Upper lobe of right lung (tissue), 1 donor: Measurements from ENCODE around the gene WWOX. TPM values are rescaled to one million over a fixed set of nuclear protein-coding genes. Genes with fewer than 3 reads are reported as not detected.

ENCODE experiments used
- ATAC-seq: fragments of 200-7000 bp; cut with Tn5 transposase; one replicate; pipeline ENCODE4 v1.9.1; 2020; ENCODE audit warnings: mild to moderate bottlenecking, moderate library complexity
- DNase-seq: peaks from one replicate; pipeline ENCODE4 v3.0.0-alpha.2; 2020
- H3K27ac ChIP-seq: fragments of 200-600 bp; one replicate; pipeline ENCODE4 v1.8.0; 2022
- H3K27me3 ChIP-seq: fragments of 200-600 bp; one replicate; pipeline ENCODE4 v1.8.0; 2022; ENCODE audit warnings: mild to moderate bottlenecking
- H3K36me3 ChIP-seq: fragments of 200-600 bp; one replicate; pipeline ENCODE4 v1.8.0; 2022
- H3K4me1 ChIP-seq: fragments of 200-600 bp; one replicate; pipeline ENCODE4 v1.8.0; 2022
- H3K4me3 ChIP-seq: fragments of 200-600 bp; one replicate; pipeline ENCODE4 v1.8.0; 2022; ENCODE audit warnings: mild to moderate bottlenecking
- H3K9me3 ChIP-seq: fragments of 200-600 bp; one replicate; pipeline ENCODE4 v1.8.0; 2022
- CTCF ChIP-seq: fragments of 200-600 bp; IDR thresholded peaks from one replicate; pipeline ENCODE4 v1.8.0; 2022; ENCODE audit warnings: antibody characterized with exemption
- intact Hi-C: fragments of 100-400 bp; cut with DNase I; formaldehyde crosslinking; loops from one replicate; pipeline ENCODE4 v1.11.0; 2022
- total RNA-seq: library from RNA; stranded (reverse); fragmentation: NEBNext Ultra II Directional; extraction: Animal tissue kit (Norgen Biotek cat#: 25700); gene quantifications from one replicate; pipeline ENCODE4 v1.2.1, GENCODE V29; 2021
- donor health status: DM: no; HTN: yes; CAD: no; lungs with severe emphysema.

WWOX gene
- total RNA-seq, 1 donor from 2014 or later = 17.0 TPM

- intact Hi-C loops = no loop called here
- Histone ChIP-seq H3K27me3 (no peaks in the 10 kb centered on the region), H3K4me1 (no peaks in the 10 kb centered on the region), H3K9me3 (no peaks in the 10 kb centered on the region), H3K27ac (no peak overlapping the region), H3K36me3 (no peaks in the 10 kb centered on the region), H3K4me3 (no peak overlapping the region)
- TF ChIP-seq CTCF = no peak
- no peak for ATAC-seq
- DNase-seq = no peak
Observed at GRCh38 chr16:78794581-78795250, 695.3 kb downstream of the WWOX start.

- no peak for TF ChIP-seq CTCF
- no peak for ATAC-seq
Observed at GRCh38 chr16:78795433-78795832, 696.0 kb downstream of the WWOX start.

GRCh38 chr16:78796221-78796866 is 696.9 kb downstream of the WWOX start:
- TF ChIP-seq CTCF = no peak
- no peak for DNase-seq
- peak; percentile 68 for ATAC-seq
- H3K4me1 ChIP-seq = no peaks in the 10 kb centered on the region
- intact Hi-C loops = no loop called here
- no peaks in the 10 kb centered on the region for H3K36me3 ChIP-seq
- H3K27ac ChIP-seq = no peak overlapping the region
- H3K27me3 ChIP-seq = no peaks in the 10 kb centered on the region
- no peaks in the 10 kb centered on the region for H3K9me3 ChIP-seq
- H3K4me3 ChIP-seq = no peak overlapping the region

More at GRCh38 chr16:78795433-78795832, 696.0 kb downstream of the WWOX start:
- H3K27me3 ChIP-seq = no peaks in the 10 kb centered on the region
- H3K27ac ChIP-seq = no peak overlapping the region
- H3K36me3 ChIP-seq = no peaks in the 10 kb centered on the region
- DNase-seq = no peak
- H3K4me3 ChIP-seq = no peak overlapping the region
- no peaks in the 10 kb centered on the region for H3K9me3 ChIP-seq
- intact Hi-C loops = no loop called here
- H3K4me1 ChIP-seq = no peaks in the 10 kb centered on the region

GRCh38 chr16:78799429-78799828 is 700.0 kb downstream of the WWOX start:
- intact Hi-C loops = no loop called here
- no peaks in the 10 kb centered on the region for H3K9me3 ChIP-seq
- DNase-seq (no peak), ATAC-seq (no peak)
- H3K27ac ChIP-seq = no peak overlapping the region
- H3K4me3 ChIP-seq = no peak overlapping the region
- H3K4me1 ChIP-seq = no peaks in the 10 kb centered on the region
- H3K36me3 ChIP-seq = no peaks in the 10 kb centered on the region
- TF ChIP-seq CTCF = no peak
- no peaks in the 10 kb centered on the region for H3K27me3 ChIP-seq

- no peaks in the 10 kb centered on the region for H3K36me3 ChIP-seq
- ATAC-seq = no peak
- DNase-seq = no peak
- intact Hi-C loops = no loop called here
- no peaks in the 10 kb centered on the region for H3K4me1 ChIP-seq
- no peak overlapping the region for H3K4me3 ChIP-seq
- no peak overlapping the region for H3K27ac ChIP-seq
- no peaks in the 10 kb centered on the region for H3K27me3 ChIP-seq
- TF ChIP-seq CTCF = no peak
- H3K9me3 ChIP-seq = no peaks in the 10 kb centered on the region
Observed at GRCh38 chr16:78800523-78800922, 701.1 kb downstream of the WWOX start.
